NAMALWA (cell line): ENCODE data around the gene BCL2L1.
A peak's percentile ranks its signal among the peaks of the same experiment; 100 is the strongest.
"Not testable (repeated sequence)": the region's sequence is repeated elsewhere in the genome, so short reads cannot be mapped to it uniquely, and the experiment has no call there.

Experiments
- DNase-seq: peaks from one replicate; pipeline ENCODE4 v3.0.0-alpha.2; 2015; ENCODE audit warnings: low spot score

Gene BCL2L1

GRCh38 chr20:31722257-31723068, at the start of gene BCL2L1:
TSS of gene BCL2L1 (minus strand) at chr20:31722868. CDS start at chr20:31722218, 650 bp downstream.
- peak; percentile 83 for DNase-seq

GRCh38 chr20:31770243-31770642, 47.6 kb upstream of the BCL2L1 start:
- no peak for DNase-seq

GRCh38 chr20:31769681-31770080, 47.0 kb upstream of the BCL2L1 start:
- DNase-seq: no peak

GRCh38 chr20:31767805-31768204, 45.1 kb upstream of the BCL2L1 start:
- DNase-seq: no peak

- DNase-seq: no peak
Measured at GRCh38 chr20:31764641-31765305, 42.1 kb upstream of the BCL2L1 start.

GRCh38 chr20:31760519-31761240, 38.0 kb upstream of the BCL2L1 start:
- no peak for DNase-seq

- DNase-seq: no peak
Measured at GRCh38 chr20:31759836-31760518, 37.3 kb upstream of the BCL2L1 start.

GRCh38 chr20:31758991-31759390, 36.3 kb upstream of the BCL2L1 start:
- DNase-seq: no peak

- no peak for DNase-seq
Measured at GRCh38 chr20:31758521-31758920, 35.9 kb upstream of the BCL2L1 start.

GRCh38 chr20:31757254-31757653, 34.6 kb upstream of the BCL2L1 start:
- DNase-seq: no peak

GRCh38 chr20:31751126-31751525, 28.5 kb upstream of the BCL2L1 start:
- no peak for DNase-seq

- DNase-seq: no peak
Measured at GRCh38 chr20:31749223-31749622, 26.6 kb upstream of the BCL2L1 start.

GRCh38 chr20:31747640-31748039, 25.0 kb upstream of the BCL2L1 start:
- no peak for DNase-seq

GRCh38 chr20:31747028-31747427, 24.4 kb upstream of the BCL2L1 start:
- DNase-seq: not testable (repeated sequence)

GRCh38 chr20:31746068-31746878, 23.6 kb upstream of the BCL2L1 start:
- no peak for DNase-seq

- DNase-seq: no peak
Measured at GRCh38 chr20:31740656-31741323, 18.1 kb upstream of the BCL2L1 start.

GRCh38 chr20:31740208-31740607, 17.5 kb upstream of the BCL2L1 start:
- peak; percentile 51 for DNase-seq

GRCh38 chr20:31739550-31739977, 16.9 kb upstream of the BCL2L1 start:
- DNase-seq: no peak

- peak; percentile 95 for DNase-seq
Measured at GRCh38 chr20:31738729-31739549, 16.3 kb upstream of the BCL2L1 start, which contains the start of gene TPX2. TSS of gene TPX2 (plus strand) at chr20:31739290. CDS start at chr20:31757477, 18,187 bp downstream.

GRCh38 chr20:31731321-31731717, 8.7 kb upstream of the BCL2L1 start:
- DNase-seq: no peak
